Fibroblast of the aortic adventitia (primary cell): ENCODE measurements around the gene P4HA3. TPM values are rescaled to one million over a fixed set of nuclear protein-coding genes. Genes with fewer than 3 reads are reported as not detected.

ENCODE experiments used
- DNase-seq: peaks from one replicate; pipeline ENCODE4 v3.0.0-alpha.2; 2010; ENCODE audit warnings: low read depth
- H3K4me3 ChIP-seq: 2 replicates; pipeline ENCODE4 v1.5.1; 2011; ENCODE audit warnings: low read depth, mild to moderate bottlenecking, control low read depth, low read length, moderate library complexity
- total RNA-seq: library from RNA; depleted of rRNA; stranded (reverse); fragments of >200 nt; gene quantifications from 2 replicates; pipeline ENCODE4 v1.2.3, GENCODE V29; 2012; ENCODE audit warnings: low replicate concordance
- TF ChIP-seq, protein P1 (sequence below): IDR thresholded peaks from 2 replicates; pipeline ENCODE4 v1.5.1; 2011; ENCODE audit warnings: mild to moderate bottlenecking, low read length, control low read depth, inconsistent platforms; ENCODE audit not compliant: insufficient read depth

Gene P4HA3
- total RNA-seq, 1 donor, result 1.9 TPM

- TF ChIP-seq, protein P1, sequence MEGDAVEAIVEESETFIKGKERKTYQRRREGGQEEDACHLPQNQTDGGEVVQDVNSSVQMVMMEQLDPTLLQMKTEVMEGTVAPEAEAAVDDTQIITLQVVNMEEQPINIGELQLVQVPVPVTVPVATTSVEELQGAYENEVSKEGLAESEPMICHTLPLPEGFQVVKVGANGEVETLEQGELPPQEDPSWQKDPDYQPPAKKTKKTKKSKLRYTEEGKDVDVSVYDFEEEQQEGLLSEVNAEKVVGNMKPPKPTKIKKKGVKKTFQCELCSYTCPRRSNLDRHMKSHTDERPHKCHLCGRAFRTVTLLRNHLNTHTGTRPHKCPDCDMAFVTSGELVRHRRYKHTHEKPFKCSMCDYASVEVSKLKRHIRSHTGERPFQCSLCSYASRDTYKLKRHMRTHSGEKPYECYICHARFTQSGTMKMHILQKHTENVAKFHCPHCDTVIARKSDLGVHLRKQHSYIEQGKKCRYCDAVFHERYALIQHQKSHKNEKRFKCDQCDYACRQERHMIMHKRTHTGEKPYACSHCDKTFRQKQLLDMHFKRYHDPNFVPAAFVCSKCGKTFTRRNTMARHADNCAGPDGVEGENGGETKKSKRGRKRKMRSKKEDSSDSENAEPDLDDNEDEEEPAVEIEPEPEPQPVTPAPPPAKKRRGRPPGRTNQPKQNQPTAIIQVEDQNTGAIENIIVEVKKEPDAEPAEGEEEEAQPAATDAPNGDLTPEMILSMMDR, result no peak
- no peak overlapping the region for H3K4me3 ChIP-seq
- DNase-seq, result peak; percentile 29
Measured at GRCh38 chr11:74318241-74318932, 6.9 kb upstream of the P4HA3 start.

- no peak overlapping the region for H3K4me3 ChIP-seq
- DNase-seq, result peak; percentile 76
- TF ChIP-seq, protein P1, result no peak
Measured at GRCh38 chr11:74316772-74317505, 5.5 kb upstream of the P4HA3 start.

GRCh38 chr11:74312326-74312725 lies 886 bp upstream of the P4HA3 start:
- TF ChIP-seq, protein P1, result no peak
- no peak overlapping the region for H3K4me3 ChIP-seq
- no peak for DNase-seq

DNA sequence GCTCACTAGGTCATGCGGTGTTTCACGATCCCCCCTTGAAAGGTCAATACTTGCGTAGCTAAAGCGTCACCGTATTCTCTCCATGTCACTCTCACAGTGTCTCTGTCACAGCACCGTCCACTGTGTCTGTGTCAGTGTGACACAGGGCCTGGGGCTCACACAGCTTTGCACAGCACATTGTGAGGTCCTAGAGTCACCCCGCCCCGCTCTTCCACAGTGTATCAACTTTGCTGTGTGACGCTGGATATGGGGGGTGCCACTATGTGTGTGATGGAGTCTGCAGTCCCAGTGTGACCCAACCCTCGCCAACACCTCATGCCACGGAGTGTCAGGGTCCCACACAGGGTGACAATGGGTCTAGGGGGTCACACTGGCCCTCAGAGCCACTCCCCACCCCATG lies 583 bp downstream of the P4HA3 start:
- peak overlapping the region; percentile 67 for H3K4me3 ChIP-seq
- TF ChIP-seq, protein P1, result no peak
- no peak for DNase-seq

- peak; percentile 87 for DNase-seq
- H3K4me3 ChIP-seq, result no peak overlapping the region
- TF ChIP-seq, protein P1, result no peak
Measured at GRCh38 chr11:74307434-74307833, 4.0 kb downstream of the P4HA3 start.

- no peak overlapping the region for H3K4me3 ChIP-seq
- DNase-seq, result peak; percentile 64
- TF ChIP-seq, protein P1, result no peak
Measured at GRCh38 chr11:74306435-74307175, 4.8 kb downstream of the P4HA3 start.
